HCT116 (cell line): ENCODE measurements around the gene CDC42EP2.

Source experiments
- TF ChIP-seq, protein P1 (sequence below), 3 experiments: fragments of 200-600 bp in 1 of 3; sonication (generic) in 1 of 3; IDR thresholded peaks in 2 of 3; conservative IDR thresholded peaks in 1 of 3; 2 replicates each; pipeline ENCODE4 v1.5.1; 2012 to 2017; ENCODE audit warnings: low read depth in 2 of 3, low read length in 2 of 3, antibody characterized with exemption in 1 of 3, borderline replicate concordance in 1 of 3, control low read depth in 1 of 3, mild to moderate bottlenecking in 1 of 3, mixed read lengths in 1 of 3, mixed run types in 1 of 3, moderate library complexity in 1 of 3; ENCODE audit not compliant: insufficient read depth in 1 of 3
- TF ChIP-seq, protein P2 (sequence below): IDR thresholded peaks from 2 replicates; pipeline ENCODE4 v1.6.1; 2012
- TF ChIP-seq, protein P3 (sequence below): IDR thresholded peaks from 2 replicates; pipeline ENCODE4 v1.6.1; 2012

DNA sequence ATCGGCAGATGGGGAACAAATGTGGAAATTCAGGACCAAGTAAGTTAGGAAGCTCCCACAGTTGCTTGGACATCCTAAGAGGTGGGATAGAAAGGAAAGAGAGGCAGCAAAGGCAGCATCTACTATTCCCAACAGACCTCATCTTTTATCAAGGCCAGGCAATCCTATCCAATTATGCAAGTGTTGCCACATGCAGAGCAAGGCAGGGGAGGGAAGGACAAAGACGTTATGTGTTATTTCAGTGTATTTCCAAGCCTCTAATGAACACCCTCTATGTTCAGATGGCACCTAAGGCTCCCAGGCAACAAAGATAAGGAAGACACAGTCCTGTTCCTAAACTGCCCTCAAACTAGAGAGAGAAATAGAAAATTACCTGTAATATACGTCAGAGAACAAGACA, 49.1 kb downstream of the CDC42EP2 start:
- TF ChIP-seq, protein P1, sequence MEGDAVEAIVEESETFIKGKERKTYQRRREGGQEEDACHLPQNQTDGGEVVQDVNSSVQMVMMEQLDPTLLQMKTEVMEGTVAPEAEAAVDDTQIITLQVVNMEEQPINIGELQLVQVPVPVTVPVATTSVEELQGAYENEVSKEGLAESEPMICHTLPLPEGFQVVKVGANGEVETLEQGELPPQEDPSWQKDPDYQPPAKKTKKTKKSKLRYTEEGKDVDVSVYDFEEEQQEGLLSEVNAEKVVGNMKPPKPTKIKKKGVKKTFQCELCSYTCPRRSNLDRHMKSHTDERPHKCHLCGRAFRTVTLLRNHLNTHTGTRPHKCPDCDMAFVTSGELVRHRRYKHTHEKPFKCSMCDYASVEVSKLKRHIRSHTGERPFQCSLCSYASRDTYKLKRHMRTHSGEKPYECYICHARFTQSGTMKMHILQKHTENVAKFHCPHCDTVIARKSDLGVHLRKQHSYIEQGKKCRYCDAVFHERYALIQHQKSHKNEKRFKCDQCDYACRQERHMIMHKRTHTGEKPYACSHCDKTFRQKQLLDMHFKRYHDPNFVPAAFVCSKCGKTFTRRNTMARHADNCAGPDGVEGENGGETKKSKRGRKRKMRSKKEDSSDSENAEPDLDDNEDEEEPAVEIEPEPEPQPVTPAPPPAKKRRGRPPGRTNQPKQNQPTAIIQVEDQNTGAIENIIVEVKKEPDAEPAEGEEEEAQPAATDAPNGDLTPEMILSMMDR (IDR thresholded peaks at IDR 0.05 in 2 of 3, conservative IDR thresholded peaks at IDR 0.05 in 1 of 3; ENCODE audit: borderline replicate concordance in 1 of 3, insufficient read depth in 1 of 3, low read depth in 2 of 3, low read length in 2 of 3) = no peak
- TF ChIP-seq, protein P2, sequence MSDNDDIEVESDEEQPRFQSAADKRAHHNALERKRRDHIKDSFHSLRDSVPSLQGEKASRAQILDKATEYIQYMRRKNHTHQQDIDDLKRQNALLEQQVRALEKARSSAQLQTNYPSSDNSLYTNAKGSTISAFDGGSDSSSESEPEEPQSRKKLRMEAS = no peak
- TF ChIP-seq, protein P3, sequence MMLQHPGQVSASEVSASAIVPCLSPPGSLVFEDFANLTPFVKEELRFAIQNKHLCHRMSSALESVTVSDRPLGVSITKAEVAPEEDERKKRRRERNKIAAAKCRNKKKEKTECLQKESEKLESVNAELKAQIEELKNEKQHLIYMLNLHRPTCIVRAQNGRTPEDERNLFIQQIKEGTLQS = no peak
